HL-60 (cell line): Measurements from ENCODE around the gene TGM1.

Source experiments
- POLR2AphosphoS5 ChIP-seq: IDR thresholded peaks from 2 replicates; pipeline ENCODE4 v1.6.1; 2012; ENCODE audit warnings: low read depth
- TF ChIP-seq, protein P1 (sequence below): IDR thresholded peaks from one replicate; pipeline ENCODE4 v1.5.1; 2011; ENCODE audit warnings: low read length, control low read depth, inconsistent platforms; ENCODE audit not compliant: insufficient read depth
- TF ChIP-seq, protein P2 (sequence below): IDR thresholded peaks from 2 replicates; pipeline ENCODE4 v1.6.1; 2012; ENCODE audit warnings: low read depth; ENCODE audit not compliant: insufficient replicate concordance

DNA sequence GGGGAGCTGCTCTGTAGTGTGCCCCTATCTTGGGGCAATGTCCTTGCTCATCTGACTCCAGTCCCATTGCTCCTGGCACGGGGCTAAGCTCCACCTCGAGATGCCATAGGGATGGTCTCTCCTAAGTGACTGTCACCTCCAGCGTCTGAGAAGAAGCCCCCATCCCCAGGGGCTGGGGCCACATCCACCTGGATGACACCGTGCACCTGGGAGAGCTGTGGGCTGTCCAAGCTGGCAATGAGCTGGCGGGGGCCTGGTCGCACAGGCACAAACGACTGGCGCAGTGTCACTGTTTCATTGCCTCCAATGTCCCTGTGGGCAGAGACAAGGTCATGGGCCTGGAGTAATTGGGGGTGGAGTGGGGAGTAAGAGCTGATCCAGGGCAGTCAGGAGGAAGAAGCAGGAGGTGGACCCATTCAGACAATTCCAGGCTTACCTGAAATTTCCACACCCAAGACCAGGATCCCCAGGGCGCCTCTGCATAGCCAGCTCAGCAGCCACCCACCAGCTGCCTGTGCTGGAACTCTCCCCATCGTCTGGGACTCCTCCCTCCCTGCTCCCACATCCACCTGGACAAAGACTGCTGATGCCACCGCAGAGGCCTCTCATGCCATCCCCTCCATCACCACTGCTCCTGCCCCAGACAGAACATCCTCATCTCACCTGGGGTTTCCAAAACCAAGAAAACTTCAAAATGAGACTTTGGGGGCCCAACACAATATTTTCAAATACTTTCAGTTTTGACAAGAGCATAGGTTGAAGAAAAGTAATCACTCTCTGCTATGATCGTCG, 13.6 kb downstream of the TGM1 start:
- no peak for TF ChIP-seq POLR2AphosphoS5
- TF ChIP-seq, protein P1, sequence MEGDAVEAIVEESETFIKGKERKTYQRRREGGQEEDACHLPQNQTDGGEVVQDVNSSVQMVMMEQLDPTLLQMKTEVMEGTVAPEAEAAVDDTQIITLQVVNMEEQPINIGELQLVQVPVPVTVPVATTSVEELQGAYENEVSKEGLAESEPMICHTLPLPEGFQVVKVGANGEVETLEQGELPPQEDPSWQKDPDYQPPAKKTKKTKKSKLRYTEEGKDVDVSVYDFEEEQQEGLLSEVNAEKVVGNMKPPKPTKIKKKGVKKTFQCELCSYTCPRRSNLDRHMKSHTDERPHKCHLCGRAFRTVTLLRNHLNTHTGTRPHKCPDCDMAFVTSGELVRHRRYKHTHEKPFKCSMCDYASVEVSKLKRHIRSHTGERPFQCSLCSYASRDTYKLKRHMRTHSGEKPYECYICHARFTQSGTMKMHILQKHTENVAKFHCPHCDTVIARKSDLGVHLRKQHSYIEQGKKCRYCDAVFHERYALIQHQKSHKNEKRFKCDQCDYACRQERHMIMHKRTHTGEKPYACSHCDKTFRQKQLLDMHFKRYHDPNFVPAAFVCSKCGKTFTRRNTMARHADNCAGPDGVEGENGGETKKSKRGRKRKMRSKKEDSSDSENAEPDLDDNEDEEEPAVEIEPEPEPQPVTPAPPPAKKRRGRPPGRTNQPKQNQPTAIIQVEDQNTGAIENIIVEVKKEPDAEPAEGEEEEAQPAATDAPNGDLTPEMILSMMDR, result no peak
- TF ChIP-seq, protein P2, sequence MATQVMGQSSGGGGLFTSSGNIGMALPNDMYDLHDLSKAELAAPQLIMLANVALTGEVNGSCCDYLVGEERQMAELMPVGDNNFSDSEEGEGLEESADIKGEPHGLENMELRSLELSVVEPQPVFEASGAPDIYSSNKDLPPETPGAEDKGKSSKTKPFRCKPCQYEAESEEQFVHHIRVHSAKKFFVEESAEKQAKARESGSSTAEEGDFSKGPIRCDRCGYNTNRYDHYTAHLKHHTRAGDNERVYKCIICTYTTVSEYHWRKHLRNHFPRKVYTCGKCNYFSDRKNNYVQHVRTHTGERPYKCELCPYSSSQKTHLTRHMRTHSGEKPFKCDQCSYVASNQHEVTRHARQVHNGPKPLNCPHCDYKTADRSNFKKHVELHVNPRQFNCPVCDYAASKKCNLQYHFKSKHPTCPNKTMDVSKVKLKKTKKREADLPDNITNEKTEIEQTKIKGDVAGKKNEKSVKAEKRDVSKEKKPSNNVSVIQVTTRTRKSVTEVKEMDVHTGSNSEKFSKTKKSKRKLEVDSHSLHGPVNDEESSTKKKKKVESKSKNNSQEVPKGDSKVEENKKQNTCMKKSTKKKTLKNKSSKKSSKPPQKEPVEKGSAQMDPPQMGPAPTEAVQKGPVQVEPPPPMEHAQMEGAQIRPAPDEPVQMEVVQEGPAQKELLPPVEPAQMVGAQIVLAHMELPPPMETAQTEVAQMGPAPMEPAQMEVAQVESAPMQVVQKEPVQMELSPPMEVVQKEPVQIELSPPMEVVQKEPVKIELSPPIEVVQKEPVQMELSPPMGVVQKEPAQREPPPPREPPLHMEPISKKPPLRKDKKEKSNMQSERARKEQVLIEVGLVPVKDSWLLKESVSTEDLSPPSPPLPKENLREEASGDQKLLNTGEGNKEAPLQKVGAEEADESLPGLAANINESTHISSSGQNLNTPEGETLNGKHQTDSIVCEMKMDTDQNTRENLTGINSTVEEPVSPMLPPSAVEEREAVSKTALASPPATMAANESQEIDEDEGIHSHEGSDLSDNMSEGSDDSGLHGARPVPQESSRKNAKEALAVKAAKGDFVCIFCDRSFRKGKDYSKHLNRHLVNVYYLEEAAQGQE, result no peak
